ENCODE data around the gene SCGB1A1.

Gene SCGB1A1

GRCh38 chr11:62471603-62472002 lies 52.8 kb downstream of the SCGB1A1 start:
- Histone ChIP-seq H3K36me3 (ENCODE audit: insufficient read depth, low read length) (no peaks in the 10 kb centered on the region), H3K79me2 (ENCODE audit: insufficient read depth, low read length) (no peaks in the 10 kb centered on the region), H3K9me2 (ENCODE audit: low read depth, low read length) (no peaks in the 10 kb centered on the region), H3F3A (ENCODE audit: insufficient read depth, low read length) (no peaks in the 10 kb centered on the region), H4K20me1 (ENCODE audit: insufficient read depth, low read length) (no peaks in the 10 kb centered on the region), H3K27ac (ENCODE audit: low read depth, low read length, poor library complexity, severe bottlenecking) (no peak overlapping the region), H3K27me3 (ENCODE audit: insufficient read depth, low read length) (no peaks in the 10 kb centered on the region), H2AFZ (ENCODE audit: low read length) (no peak overlapping the region), H3K4me1 (ENCODE audit: insufficient read depth, low read length, severe bottlenecking) (no peaks in the 10 kb centered on the region), H3K4me2 (ENCODE audit: low read length) (no peak overlapping the region), H3K4me3 (ENCODE audit: low read depth, low read length, poor library complexity, severe bottlenecking) (no peak overlapping the region), H3K9ac (ENCODE audit: low read length) (no peak overlapping the region), H3K9me3 (ENCODE audit: low read length) (no peaks in the 10 kb centered on the region)
- TF ChIP-seq EZH2 (IDR thresholded peaks at IDR 0.05; ENCODE audit: borderline replicate concordance, low read length) (no peak), CTCF (IDR thresholded peaks at IDR 0.05; ENCODE audit: low read length) (no peak)

GRCh38 chr11:62472063-62472884 lies 53.4 kb downstream of the SCGB1A1 start:
- Histone ChIP-seq H3K27me3 (ENCODE audit: insufficient read depth, low read length) (no peaks in the 10 kb centered on the region), H3K79me2 (ENCODE audit: insufficient read depth, low read length) (no peaks in the 10 kb centered on the region), H3K4me3 (ENCODE audit: low read depth, low read length, poor library complexity, severe bottlenecking) (no peak overlapping the region), H3K4me2 (ENCODE audit: low read length) (no peak overlapping the region), H3K9ac (ENCODE audit: low read length) (no peak overlapping the region), H2AFZ (ENCODE audit: low read length) (no peak overlapping the region), H3K9me3 (ENCODE audit: low read length) (no peaks in the 10 kb centered on the region), H3K4me1 (ENCODE audit: insufficient read depth, low read length, severe bottlenecking) (no peaks in the 10 kb centered on the region), H3K27ac (ENCODE audit: low read depth, low read length, poor library complexity, severe bottlenecking) (no peak overlapping the region), H4K20me1 (ENCODE audit: insufficient read depth, low read length) (no peaks in the 10 kb centered on the region), H3F3A (ENCODE audit: insufficient read depth, low read length) (no peaks in the 10 kb centered on the region), H3K9me2 (ENCODE audit: low read depth, low read length) (no peaks in the 10 kb centered on the region), H3K36me3 (ENCODE audit: insufficient read depth, low read length) (no peaks in the 10 kb centered on the region)
- TF ChIP-seq EZH2 (IDR thresholded peaks at IDR 0.05; ENCODE audit: borderline replicate concordance, low read length) (no peak), CTCF (IDR thresholded peaks at IDR 0.05; ENCODE audit: low read length) (no peak)
